ENCODE results near the gene NEK11. TPM values are rescaled to one million over a fixed set of nuclear protein-coding genes. Genes with fewer than 3 reads are reported as not detected.

The NEK11 gene
- total RNA-seq, 1 experiment from 2014 or later, result 9.5 TPM

DNA sequence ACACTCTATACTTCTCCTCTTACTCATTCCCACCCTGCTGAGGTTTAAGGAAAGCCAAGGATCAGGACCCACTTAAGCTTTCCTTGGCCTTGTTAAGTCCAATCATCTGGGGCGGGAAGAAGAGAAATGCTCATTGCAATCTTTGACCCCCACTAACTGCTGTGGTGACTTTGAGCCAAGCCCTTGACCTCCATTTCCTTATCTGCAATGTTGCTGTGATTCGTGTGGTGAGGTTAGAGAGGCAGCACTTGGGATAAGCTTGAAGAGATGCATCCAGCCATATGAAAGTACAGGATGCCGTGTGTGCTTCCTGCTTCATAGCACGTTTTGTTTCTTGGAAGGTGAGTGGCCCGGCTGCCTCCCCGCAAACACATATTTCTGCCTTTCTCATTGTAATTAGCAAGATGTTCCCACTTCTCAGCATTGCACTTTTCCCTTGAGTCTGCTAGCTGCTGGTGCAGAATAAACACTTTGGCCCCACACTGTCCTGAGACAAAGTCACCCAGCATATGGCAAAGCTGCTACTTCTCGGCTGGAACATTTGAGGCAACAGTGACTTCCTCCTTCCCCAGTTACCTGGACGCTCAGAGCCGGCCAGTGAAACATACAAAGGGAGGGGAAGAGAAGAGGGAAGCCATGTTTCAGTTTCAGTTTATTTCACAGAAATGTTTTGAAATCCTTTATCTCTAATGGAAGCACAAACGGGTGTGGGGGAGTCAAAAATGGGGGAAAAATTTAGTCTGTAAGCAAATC lies 344.4 kb downstream of the NEK11 start:
- H3K27ac ChIP-seq (ENCODE audit: low read length), result no peak overlapping the region
- no peaks in the 10 kb centered on the region for H3K27me3 ChIP-seq (ENCODE audit: control insufficient read depth, insufficient read depth, low read length)
- TF ChIP-seq, protein P1, sequence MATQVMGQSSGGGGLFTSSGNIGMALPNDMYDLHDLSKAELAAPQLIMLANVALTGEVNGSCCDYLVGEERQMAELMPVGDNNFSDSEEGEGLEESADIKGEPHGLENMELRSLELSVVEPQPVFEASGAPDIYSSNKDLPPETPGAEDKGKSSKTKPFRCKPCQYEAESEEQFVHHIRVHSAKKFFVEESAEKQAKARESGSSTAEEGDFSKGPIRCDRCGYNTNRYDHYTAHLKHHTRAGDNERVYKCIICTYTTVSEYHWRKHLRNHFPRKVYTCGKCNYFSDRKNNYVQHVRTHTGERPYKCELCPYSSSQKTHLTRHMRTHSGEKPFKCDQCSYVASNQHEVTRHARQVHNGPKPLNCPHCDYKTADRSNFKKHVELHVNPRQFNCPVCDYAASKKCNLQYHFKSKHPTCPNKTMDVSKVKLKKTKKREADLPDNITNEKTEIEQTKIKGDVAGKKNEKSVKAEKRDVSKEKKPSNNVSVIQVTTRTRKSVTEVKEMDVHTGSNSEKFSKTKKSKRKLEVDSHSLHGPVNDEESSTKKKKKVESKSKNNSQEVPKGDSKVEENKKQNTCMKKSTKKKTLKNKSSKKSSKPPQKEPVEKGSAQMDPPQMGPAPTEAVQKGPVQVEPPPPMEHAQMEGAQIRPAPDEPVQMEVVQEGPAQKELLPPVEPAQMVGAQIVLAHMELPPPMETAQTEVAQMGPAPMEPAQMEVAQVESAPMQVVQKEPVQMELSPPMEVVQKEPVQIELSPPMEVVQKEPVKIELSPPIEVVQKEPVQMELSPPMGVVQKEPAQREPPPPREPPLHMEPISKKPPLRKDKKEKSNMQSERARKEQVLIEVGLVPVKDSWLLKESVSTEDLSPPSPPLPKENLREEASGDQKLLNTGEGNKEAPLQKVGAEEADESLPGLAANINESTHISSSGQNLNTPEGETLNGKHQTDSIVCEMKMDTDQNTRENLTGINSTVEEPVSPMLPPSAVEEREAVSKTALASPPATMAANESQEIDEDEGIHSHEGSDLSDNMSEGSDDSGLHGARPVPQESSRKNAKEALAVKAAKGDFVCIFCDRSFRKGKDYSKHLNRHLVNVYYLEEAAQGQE (IDR thresholded peaks at IDR 0.05; ENCODE audit: insufficient read depth in 1 of 2, low read depth in 2 of 2, low read length in 1 of 2), result no peak
- TF ChIP-seq POLR2AphosphoS5 (IDR thresholded peaks at IDR 0.05; ENCODE audit: low read depth, low read length) (no peak), TCF7L2 (IDR thresholded peaks at IDR 0.05; ENCODE audit: low read depth, low read length) (no peak), SIN3A (IDR thresholded peaks at IDR 0.05; ENCODE audit: borderline replicate concordance, insufficient read depth, low read depth, low read length) (no peak)
- TF ChIP-seq, protein P2, sequence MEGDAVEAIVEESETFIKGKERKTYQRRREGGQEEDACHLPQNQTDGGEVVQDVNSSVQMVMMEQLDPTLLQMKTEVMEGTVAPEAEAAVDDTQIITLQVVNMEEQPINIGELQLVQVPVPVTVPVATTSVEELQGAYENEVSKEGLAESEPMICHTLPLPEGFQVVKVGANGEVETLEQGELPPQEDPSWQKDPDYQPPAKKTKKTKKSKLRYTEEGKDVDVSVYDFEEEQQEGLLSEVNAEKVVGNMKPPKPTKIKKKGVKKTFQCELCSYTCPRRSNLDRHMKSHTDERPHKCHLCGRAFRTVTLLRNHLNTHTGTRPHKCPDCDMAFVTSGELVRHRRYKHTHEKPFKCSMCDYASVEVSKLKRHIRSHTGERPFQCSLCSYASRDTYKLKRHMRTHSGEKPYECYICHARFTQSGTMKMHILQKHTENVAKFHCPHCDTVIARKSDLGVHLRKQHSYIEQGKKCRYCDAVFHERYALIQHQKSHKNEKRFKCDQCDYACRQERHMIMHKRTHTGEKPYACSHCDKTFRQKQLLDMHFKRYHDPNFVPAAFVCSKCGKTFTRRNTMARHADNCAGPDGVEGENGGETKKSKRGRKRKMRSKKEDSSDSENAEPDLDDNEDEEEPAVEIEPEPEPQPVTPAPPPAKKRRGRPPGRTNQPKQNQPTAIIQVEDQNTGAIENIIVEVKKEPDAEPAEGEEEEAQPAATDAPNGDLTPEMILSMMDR (IDR thresholded peaks at IDR 0.05), result no peak
- H3K36me3 ChIP-seq (ENCODE audit: control insufficient read depth, insufficient read depth, low read length), result no peaks in the 10 kb centered on the region
- no peak overlapping the region for H3K4me3 ChIP-seq (ENCODE audit: low read depth in 2 of 2, low read length in 2 of 2)
- intact Hi-C loops (cut with micrococcal nuclease; ENCODE audit: unreplicated experiment), result no loop called here
- CTCF ChIA-PET, result interaction anchor here (0.7 kb wide), 1 partner anchor 1866 kb away, joined by 3 read pairs; no protein-coding TSS in a partner anchor
- DNase-seq (ENCODE audit: low read depth, low spot score) (no peak), ATAC-seq (no peak)
- no peaks in the 10 kb centered on the region for H3K4me1 ChIP-seq (ENCODE audit: control insufficient read depth, insufficient read depth, low read length)
- POLR2A ChIA-PET, result no interaction called here
- in situ Hi-C loops (cut with HindIII; ENCODE audit: low pct_unique_long_range_greater_than_20kb, low sequenced_read_pairs), result no loop called here
- no peaks in the 10 kb centered on the region for H3K9me3 ChIP-seq (ENCODE audit: control insufficient read depth, insufficient read depth, low read depth, low read length)
- BruUV-seq (replicated peaks), result no TSS peak

DNA sequence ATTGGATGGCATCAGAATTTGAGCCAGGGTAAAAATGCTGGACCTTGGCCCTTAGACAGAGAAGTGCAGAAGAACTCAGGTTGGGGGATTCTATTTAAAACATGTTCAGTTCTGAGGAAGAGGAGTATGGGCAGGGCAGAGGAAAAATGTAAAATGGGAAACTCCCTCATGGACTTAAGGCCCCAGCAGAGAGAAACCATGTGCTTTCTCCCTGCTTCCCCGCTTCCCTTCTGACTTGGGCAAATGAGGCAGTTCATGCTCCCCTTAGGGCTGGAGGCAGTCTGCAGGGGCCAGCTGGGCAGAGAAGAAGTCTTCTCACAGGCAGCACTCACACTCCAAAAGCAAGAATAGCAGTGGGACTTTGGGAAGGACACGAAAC lies 345.0 kb downstream of the NEK11 start:
- TF ChIP-seq TCF7L2 (IDR thresholded peaks at IDR 0.05; ENCODE audit: low read depth, low read length), result no peak
- TF ChIP-seq SIN3A (IDR thresholded peaks at IDR 0.05; ENCODE audit: borderline replicate concordance, insufficient read depth, low read depth, low read length), result no peak
- TF ChIP-seq, protein P2 (IDR thresholded peaks at IDR 0.05), result no peak
- TF ChIP-seq POLR2AphosphoS5 (IDR thresholded peaks at IDR 0.05; ENCODE audit: low read depth, low read length), result no peak
- TF ChIP-seq, protein P1 (IDR thresholded peaks at IDR 0.05; ENCODE audit: insufficient read depth in 1 of 2, low read depth in 2 of 2, low read length in 1 of 2), result no peak
- in situ Hi-C loops (cut with HindIII; ENCODE audit: low pct_unique_long_range_greater_than_20kb, low sequenced_read_pairs), result no loop called here
- Histone ChIP-seq H3K4me3 (ENCODE audit: low read depth in 2 of 2, low read length in 2 of 2) (no peak overlapping the region), H3K27ac (ENCODE audit: low read length) (no peak overlapping the region), H3K9me3 (ENCODE audit: control insufficient read depth, insufficient read depth, low read depth, low read length) (no peaks in the 10 kb centered on the region), H3K27me3 (ENCODE audit: control insufficient read depth, insufficient read depth, low read length) (no peaks in the 10 kb centered on the region), H3K4me1 (ENCODE audit: control insufficient read depth, insufficient read depth, low read length) (no peaks in the 10 kb centered on the region), H3K36me3 (ENCODE audit: control insufficient read depth, insufficient read depth, low read length) (no peaks in the 10 kb centered on the region)
- intact Hi-C loops (cut with micrococcal nuclease; ENCODE audit: unreplicated experiment), result no loop called here
- no TSS peak for BruUV-seq (replicated peaks)
- ATAC-seq, result no peak
- ChIA-PET POLR2A (no interaction called here), CTCF (interaction anchor here (0.7 kb wide), 1 partner anchor 1865 kb away, joined by 3 read pairs; no protein-coding TSS in a partner anchor)
- DNase-seq (ENCODE audit: low read depth, low spot score), result no peak

Measured in Panc1 (cell line).